GM12878 (cell line): ENCODE measurements around the gene DOCK2. TPM values are rescaled to one million over a fixed set of nuclear protein-coding genes. Genes with fewer than 3 reads are reported as not detected.
A peak's percentile ranks its signal among the peaks of the same experiment; 100 is the strongest.

Source experiments
- ATAC-seq: fragments of 200-7000 bp; cut with Tn5 transposase; 3 replicates; pipeline ENCODE4 v1.9.1; 2020; ENCODE audit warnings: mild to moderate bottlenecking, moderate library complexity
- BruUV-seq: library from RNA; stranded (reverse); fragments of 400-500 nt; replicated peaks from 2 replicates; lab custom pipeline; 2021; lab: Mats Ljungman, UMichigan
- CTCF ChIA-PET: fragments of 300-600 bp; sonication (Branson Sonifier 250); formaldehyde crosslinking; extraction: SDS; loops from one replicate; lab custom pipeline; 2021; ENCODE audit warnings: inconsistent platforms; lab: Yijun Ruan, JAX
- POLR2A ChIA-PET: fragments of 350-600 bp; formaldehyde crosslinking; extraction: SDS; loops from one replicate; lab custom pipeline; 2021; ENCODE audit warnings: inconsistent platforms; lab: Charles Lee
- RAD21 ChIA-PET: fragments of 300-600 bp; sonication (Branson Sonifier 250); formaldehyde crosslinking; loops from one replicate; lab custom pipeline; 2023; ENCODE audit warnings: antibody characterized with exemption; ENCODE audit not compliant: unreplicated experiment; lab: Charles Lee
- SMC1A ChIA-PET: fragments of 300-600 bp; sonication (Branson Sonifier 250); formaldehyde crosslinking; loops from one replicate; lab custom pipeline; 2023; ENCODE audit not compliant: unreplicated experiment, uncharacterized antibody; lab: Charles Lee
- DNase-seq: peaks from one replicate; pipeline ENCODE4 v3.0.0-alpha.2; 2011; ENCODE audit warnings: low read depth, low spot score
- FAIRE-seq: peaks from 3 replicates; lab custom pipeline; 2011; peaks lifted over from hg19 to GRCh38; lab: Jason Lieb, UNC
- H2AFZ ChIP-seq: 2 replicates; pipeline ENCODE4 v1.6.0; 2011; ENCODE audit warnings: low read depth, low read length, control low read depth; ENCODE audit not compliant: control insufficient read depth
- H3K27ac ChIP-seq: 2 replicates; pipeline ENCODE4 v1.5.1; 2011; ENCODE audit warnings: control low read depth; ENCODE audit not compliant: control insufficient read depth, insufficient read depth
- H3K27me3 ChIP-seq, 2 experiments: replicated peaks in 1 of 2; 2 replicates each; pipeline versions ENCODE4 v1.6.0 to v1.6.1; 2011; ENCODE audit warnings: low read length in 1 of 2; ENCODE audit not compliant: control insufficient read depth in 2 of 2, insufficient read depth in 2 of 2
- H3K36me3 ChIP-seq, 2 experiments: 2 replicates each; pipeline ENCODE4 v1.5.1; 2011; ENCODE audit warnings: low read length in 1 of 2; ENCODE audit not compliant: control insufficient read depth in 2 of 2, insufficient read depth in 2 of 2
- H3K4me1 ChIP-seq: 2 replicates; pipeline ENCODE4 v1.6.1; 2011; ENCODE audit warnings: mild to moderate bottlenecking, low read length, moderate library complexity, mixed read lengths; ENCODE audit not compliant: control insufficient read depth, insufficient read depth
- H3K4me2 ChIP-seq: 2 replicates; pipeline ENCODE4 v1.6.0; 2011; ENCODE audit warnings: control low read depth; ENCODE audit not compliant: control insufficient read depth, insufficient read depth
- H3K4me3 ChIP-seq: fragments of 200-600 bp; sonication (generic); 2 replicates; pipeline ENCODE4 v1.5.1; 2016
- H3K79me2 ChIP-seq: 2 replicates; pipeline ENCODE4 v1.6.0; 2011; ENCODE audit warnings: low read length; ENCODE audit not compliant: control insufficient read depth, insufficient read depth
- H3K9ac ChIP-seq: 2 replicates; pipeline ENCODE4 v1.8.0; 2011; ENCODE audit warnings: low read length, control low read depth, mixed read lengths; ENCODE audit not compliant: control insufficient read depth, insufficient read depth
- H3K9me3 ChIP-seq: replicated peaks from 3 replicates; pipeline ENCODE4 v1.5.1; 2011; ENCODE audit warnings: mild to moderate bottlenecking, low read length; ENCODE audit not compliant: control insufficient read depth, insufficient read depth
- H4K20me1 ChIP-seq: 2 replicates; pipeline ENCODE4 v1.6.0; 2011; ENCODE audit not compliant: control insufficient read depth, insufficient read depth
- NR2F1 ChIP-seq: fragments of 450-650 bp; conservative IDR thresholded peaks from 2 replicates; pipeline ENCODE4 v1.6.1; 2017; ENCODE audit warnings: mild to moderate bottlenecking
- POLR2AphosphoS2 ChIP-seq: IDR thresholded peaks from 2 replicates; pipeline ENCODE4 v1.6.1; 2011; ENCODE audit warnings: low read depth, mild to moderate bottlenecking, low read length, improper control_type of control experiment, moderate library complexity
- ZNF687 ChIP-seq: fragments of 450-650 bp; IDR thresholded peaks from 2 replicates; pipeline ENCODE4 v1.6.1; 2017; ENCODE audit warnings: mild to moderate bottlenecking, moderate library complexity
- ZZZ3 ChIP-seq: IDR thresholded peaks from 2 replicates; pipeline ENCODE4 v1.6.1; 2011; ENCODE audit warnings: low read depth; ENCODE audit not compliant: control insufficient read depth, insufficient read length
- WGBS: methylation state at CpG from one replicate; pipeline ENCODE4 v1.1.6; 2016; ENCODE audit warnings: low lambda C conversion rate; ENCODE audit not compliant: insufficient replicate concordance, insufficient coverage; ENCODE audit errors: missing lambda C conversion rate; 5-methylcytosine and 5-hydroxymethylcytosine counted together
- in situ Hi-C: fragments of 300-500 bp; cut with MboI; formaldehyde crosslinking; loops from 9 replicates; pipeline ENCODE4 v1.14.3; 2018; ENCODE audit warnings: mixed read lengths
- intact Hi-C: fragments of 100-400 bp; cut with micrococcal nuclease; formaldehyde crosslinking; loops from one replicate; pipeline ENCODE4 v1.14.2; 2022; ENCODE audit not compliant: unreplicated experiment
- polyA plus RNA-seq, 11 experiments: library from polyadenylated mRNA; depleted of rRNA in 4 of 11; unstranded in 6 of 11; stranded (reverse) in 5 of 11; fragments of >200 nt; fragmentation: Nextera tagmentation in 4 of 11; fragmentation: Illumina TruSeq in 1 of 11; extraction: Ambion mirVana in 4 of 11; extraction: Trizol in 1 of 11; gene quantifications; 1 replicate in 1 of 11; 2 replicates in 10 of 11; pipeline versions ENCODE4 v1.2.1 to v1.2.3, GENCODE V29; 2011 to 2016; ENCODE audit warnings: inconsistent platforms in 2 of 11, missing spikeins in 2 of 11, low read depth in 1 of 11
- total RNA-seq, 4 experiments: library from RNA; depleted of rRNA in 3 of 4; stranded (reverse); fragments of >200 nt in 3 of 4; fragmentation: Illumina TruSeq in 1 of 4; extraction: Trizol in 1 of 4; gene quantifications; 2 replicates each; pipeline versions ENCODE4 v1.2.1 to v1.2.3, GENCODE V29; 2013 to 2021

DOCK2 gene
- total and polyA plus RNA-seq, 10 of the 15 experiments (the other 5 are each of a cell fraction or from before 2014, with no cell fraction given): 34.2 to 192 (median 118) TPM

GRCh38 chr5:169710675-169711074 lies 73.6 kb downstream of the DOCK2 start:
- H3K79me2 ChIP-seq: no peaks in the 10 kb centered on the region; the same call in 1 of the 2 replicates
- no peak overlapping the region for H3K4me3 ChIP-seq
- intact Hi-C loops: no loop called here
- BruUV-seq: no TSS peak
- ChIA-PET SMC1A (interaction anchor here (0.6 to 2.2 kb wide), 8 partner anchors 9 to 118 kb away, joined by 3 to 8 read pairs (median 4); no protein-coding TSS in a partner anchor), POLR2A (interaction anchor here (0.7 kb wide), 1 partner anchor 9 kb away, joined by 3 read pairs; no protein-coding TSS in a partner anchor), RAD21 (interaction anchor here (2.3 kb wide), 1 partner anchor 9 kb away, joined by 7 read pairs; no protein-coding TSS in a partner anchor), CTCF (interaction anchor here (1.1 to 1.7 kb wide), 4 partner anchors 9 to 270 kb away, joined by 3 to 9 read pairs (median 4); partner anchors contain the start of gene INSYN2B)
- no peaks in the 10 kb centered on the region for H3K9me3 ChIP-seq
- 22% methylated on average over 4 of the region's 4 CpGs for WGBS
- H3K4me1 ChIP-seq: peaks cover 11% of the 10 kb centered on the region
- no peaks in the 10 kb centered on the region for H3K27me3 ChIP-seq
- peak; percentile 37; the same call in 2 of the 3 replicates for ATAC-seq
- no peak overlapping the region for H2AFZ ChIP-seq
- H3K36me3 ChIP-seq: peaks cover 26 to 62% of the 10 kb centered on the region in 2 experiments
- FAIRE-seq: no peak
- H3K27ac ChIP-seq: no peak overlapping the region
- no peaks in the 10 kb centered on the region for H4K20me1 ChIP-seq
- in situ Hi-C loops: no loop called here
- TF ChIP-seq ZNF687: no peak
- TF ChIP-seq POLR2AphosphoS2: no peak
- TF ChIP-seq NR2F1: peak; percentile 77
- TF ChIP-seq ZZZ3: no peak
- no peak overlapping the region for H3K9ac ChIP-seq
- H3K4me2 ChIP-seq: no peak overlapping the region
- DNase-seq: no peak
